Measurements from ENCODE around the gene ABHD1. TPM values are rescaled to one million over a fixed set of nuclear protein-coding genes. Genes with fewer than 3 reads are reported as not detected.

ABHD1 gene
- polyA plus RNA-seq, 5 donors = 0.61 to 2.2 (median 1.0) TPM

DNA sequence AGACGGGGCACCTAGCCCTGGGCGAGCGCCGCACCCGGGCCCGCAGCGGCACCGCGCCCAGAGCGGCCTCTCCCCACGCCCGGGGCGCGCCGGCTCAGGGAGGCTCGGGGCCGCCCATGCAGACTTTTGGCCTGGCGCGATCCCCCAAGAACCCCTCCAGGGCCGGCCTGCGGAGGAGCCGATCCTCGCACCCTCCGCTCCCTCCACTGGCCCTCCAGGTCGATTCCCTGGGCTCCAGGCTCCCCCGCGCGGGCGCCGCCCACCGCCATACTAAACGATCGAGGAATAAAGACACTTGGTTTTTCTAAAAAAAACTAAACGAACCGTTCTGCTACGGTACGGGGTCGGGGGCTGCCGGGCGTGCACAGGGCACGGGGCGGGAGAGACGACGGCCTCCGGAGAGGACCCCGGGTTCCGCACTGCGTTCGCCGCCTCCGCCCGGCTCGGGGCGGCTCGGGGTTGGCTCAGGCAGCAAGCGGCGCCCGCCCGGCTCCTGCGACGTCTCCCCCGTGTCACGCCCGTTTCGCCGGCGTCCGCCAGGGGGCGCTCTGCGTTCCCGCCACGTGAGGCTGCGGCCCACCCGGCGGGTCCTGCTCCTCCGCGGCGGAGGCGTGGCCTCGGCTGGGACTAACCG, 37.4 kb upstream of the ABHD1 start:
- DNase-seq = peak; percentile 95

DNA sequence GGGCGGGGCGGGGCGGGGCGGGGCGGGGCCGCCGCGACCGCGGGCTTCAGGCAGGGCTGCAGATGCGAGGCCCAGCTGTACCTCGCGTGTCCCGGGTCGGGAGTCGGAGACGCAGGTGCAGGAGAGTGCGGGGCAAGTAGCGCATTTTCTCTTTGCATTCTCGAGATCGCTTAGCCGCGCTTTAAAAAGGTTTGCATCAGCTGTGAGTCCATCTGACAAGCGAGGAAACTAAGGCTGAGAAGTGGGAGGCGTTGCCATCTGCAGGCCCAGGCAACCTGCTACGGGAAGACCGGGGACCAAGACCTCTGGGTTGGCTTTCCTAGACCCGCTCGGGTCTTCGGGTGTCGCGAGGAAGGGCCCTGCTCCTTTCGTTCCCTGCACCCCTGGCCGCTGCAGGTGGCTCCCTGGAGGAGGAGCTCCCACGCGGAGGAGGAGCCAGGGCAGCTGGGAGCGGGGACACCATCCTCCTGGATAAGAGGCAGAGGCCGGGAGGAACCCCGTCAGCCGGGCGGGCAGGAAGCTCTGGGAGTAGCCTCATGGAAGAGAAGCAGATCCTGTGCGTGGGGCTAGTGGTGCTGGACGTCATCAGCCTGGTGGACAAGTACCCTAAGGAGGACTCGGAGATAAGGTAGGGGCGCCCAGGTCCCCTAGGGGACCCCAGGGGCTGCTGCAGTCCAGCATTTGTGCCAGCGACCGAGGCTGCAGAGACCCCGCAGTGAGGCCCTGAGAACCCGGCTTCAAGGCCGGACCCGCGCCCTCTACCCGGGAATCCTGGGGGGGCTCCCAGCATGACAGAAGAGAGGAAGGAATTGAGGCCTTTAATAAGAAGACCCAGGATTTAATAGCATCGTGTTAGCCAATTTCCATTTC, 36.7 kb upstream of the ABHD1 start, which contains the start of gene KHK:
KHK (plus strand) TSS at position 49 of the 870 bp plus-strand sequence; CDS start at position 537, 488 bp downstream.
- DNase-seq = no peak

DNA sequence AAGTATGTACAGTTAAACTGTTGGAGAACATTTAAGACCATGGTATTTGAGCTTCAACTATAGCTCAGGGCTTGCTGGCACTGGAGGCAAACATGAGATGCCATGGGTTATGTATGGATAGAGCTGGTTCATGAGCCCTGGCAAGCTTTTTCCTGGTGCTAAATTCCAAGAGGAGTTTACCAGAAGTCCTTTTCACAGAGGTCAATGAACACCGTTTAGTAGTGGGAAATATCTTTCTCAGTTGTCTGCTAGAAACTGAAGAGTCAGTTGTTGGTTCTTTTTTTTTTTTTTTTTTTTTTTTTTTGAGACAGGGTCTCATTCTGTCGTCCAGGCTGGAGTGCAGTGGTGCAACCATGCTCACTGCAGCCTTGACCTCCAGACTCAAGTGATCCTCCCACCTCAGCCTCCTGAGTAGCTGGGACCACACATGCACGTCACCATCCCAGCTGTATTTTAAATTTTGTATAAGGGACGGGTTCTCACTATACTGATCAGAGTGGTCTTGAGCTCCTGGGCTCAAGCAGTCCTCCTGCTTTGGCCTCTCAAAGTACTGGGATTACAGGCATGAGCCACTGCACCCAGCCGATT, 35.7 kb upstream of the ABHD1 start:
- no peak for DNase-seq

DNA sequence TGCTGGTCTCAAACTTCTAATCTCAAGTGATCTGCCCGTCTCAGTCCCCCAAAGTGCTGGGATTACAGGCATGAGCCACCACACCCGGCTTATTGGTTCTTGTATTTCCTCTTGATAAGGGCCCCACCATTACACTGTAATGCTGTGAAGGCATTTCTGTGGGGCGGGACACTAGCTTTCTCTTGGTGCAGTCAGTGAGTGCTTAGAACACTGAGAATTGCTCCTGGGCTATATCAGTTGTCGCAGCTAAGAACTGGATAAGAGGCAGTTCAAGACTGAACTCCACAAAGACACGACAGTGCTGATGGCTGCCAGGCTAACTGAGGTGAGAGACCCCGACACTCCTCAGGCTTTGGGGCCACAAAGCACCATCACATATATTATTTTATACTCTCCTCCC, 35.0 kb upstream of the ABHD1 start:
- no peak for DNase-seq

DNA sequence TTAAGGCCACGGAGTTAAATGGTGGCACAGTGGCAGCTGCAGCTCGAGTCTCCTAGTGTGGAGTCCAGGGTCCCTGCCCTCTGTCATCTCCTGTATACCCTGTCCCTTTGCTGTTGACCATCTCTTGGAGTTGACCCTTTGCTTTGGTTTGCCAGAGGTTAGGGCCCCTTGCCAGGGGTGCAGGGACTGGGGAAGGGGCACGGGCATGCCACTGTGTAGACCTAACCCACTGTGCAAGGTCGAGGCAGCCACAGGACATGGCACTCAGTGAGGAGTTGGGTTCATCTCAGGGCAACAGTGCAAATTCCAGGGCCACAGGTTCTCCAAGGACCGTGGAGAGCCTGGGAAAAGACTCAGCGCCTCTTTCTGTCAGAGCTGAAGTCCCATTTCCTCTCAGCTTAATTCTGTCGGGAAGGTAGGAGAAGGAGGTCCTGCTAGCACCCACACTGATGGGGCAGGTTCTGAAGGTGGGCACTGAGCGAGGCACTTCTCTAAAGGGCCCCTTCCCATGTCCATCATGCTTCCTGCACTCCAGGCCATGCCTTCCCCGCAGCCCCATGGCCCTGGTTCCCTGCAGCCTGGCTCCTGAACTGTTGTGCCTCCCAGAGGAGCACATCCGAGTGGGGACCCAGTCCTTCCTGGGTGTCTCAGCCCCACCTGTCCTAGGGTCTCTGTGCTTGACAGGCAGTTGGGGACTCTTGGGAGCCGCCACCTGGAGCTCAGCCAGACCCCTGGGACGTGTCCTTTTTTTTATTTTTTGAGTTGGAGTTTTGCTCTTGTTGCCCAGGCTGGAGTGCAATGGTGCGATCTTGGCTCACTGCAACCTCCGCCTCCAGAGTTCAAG, 34.3 kb upstream of the ABHD1 start:
- DNase-seq = no peak

DNA sequence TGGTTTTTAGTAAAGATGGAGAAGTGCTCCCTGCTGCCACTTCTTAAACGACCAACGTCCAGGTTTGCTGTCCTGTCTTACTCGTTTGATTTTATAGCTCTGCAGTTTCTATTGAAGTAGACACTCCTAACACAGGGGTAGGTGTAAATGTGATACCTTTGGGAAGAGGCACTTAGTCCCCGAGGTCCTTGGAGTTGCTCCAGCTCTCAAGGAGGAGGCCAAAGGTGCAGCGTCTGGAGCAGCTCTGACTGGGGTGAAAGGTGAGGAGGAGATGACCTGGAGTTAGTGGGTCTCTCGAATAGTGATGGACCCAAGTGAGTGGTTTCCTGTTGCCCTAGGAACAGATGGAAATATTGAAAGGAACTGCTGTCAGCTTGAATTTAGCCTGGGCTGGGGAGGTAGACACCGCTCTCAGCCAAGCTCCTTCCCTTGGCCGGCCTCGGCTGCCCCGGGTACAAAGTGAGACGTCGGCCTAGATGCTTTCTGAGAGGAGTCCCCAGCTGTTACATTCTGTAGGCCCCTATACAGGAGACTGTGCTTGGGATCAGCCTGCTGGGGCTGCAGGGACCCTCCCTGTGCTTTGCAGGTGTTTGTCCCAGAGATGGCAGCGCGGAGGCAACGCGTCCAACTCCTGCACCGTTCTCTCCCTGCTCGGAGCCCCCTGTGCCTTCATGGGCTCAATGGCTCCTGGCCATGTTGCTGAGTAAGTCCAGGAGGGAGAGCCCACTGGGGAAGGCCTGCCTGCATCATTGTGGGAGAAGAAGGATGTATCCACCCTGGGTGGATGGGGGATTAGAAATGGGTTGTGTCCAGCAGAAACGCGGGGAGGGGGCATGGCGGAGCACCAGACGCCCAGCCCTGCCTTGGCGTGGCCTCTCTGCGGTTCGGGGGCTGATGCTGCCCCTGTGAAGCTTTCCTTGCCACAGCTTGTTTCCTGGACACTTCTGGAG, 31.6 kb upstream of the ABHD1 start:
- no peak for DNase-seq

DNA sequence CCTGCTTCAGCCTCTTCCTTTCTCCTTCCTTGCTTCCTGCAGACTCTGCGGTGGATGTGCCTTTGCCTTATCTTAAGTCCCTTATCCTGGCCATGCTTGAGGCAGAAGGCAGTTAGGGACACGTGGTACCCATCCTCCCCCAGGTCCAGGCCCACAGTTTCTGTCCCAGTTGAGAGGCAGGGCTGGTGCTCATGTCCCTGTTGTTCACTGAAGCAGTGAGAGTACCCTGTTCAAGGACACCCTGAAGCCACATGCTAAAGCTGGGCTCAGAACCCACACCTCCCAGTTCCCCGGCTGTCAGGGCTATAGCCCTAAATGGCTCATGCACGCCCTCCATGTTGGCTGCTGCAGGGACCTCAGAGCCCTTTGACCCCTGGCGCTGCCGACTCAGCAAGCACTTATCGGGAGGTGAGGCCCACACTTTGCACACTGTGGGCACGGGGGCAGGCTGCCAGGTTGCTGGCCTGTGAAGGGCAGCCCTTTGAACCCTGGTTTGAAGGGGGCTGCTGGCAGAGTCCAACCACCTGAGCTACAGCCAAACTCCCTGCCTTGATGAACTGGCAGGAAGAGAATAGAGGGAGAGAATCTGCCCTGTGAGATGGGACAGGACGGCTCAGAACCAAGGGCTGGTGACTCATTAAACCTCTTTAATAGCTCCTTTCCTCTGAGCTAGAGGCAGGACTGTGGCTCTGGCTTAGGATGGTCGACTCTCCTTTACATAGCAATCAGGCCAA, 30.8 kb upstream of the ABHD1 start:
- no peak for DNase-seq

DNA sequence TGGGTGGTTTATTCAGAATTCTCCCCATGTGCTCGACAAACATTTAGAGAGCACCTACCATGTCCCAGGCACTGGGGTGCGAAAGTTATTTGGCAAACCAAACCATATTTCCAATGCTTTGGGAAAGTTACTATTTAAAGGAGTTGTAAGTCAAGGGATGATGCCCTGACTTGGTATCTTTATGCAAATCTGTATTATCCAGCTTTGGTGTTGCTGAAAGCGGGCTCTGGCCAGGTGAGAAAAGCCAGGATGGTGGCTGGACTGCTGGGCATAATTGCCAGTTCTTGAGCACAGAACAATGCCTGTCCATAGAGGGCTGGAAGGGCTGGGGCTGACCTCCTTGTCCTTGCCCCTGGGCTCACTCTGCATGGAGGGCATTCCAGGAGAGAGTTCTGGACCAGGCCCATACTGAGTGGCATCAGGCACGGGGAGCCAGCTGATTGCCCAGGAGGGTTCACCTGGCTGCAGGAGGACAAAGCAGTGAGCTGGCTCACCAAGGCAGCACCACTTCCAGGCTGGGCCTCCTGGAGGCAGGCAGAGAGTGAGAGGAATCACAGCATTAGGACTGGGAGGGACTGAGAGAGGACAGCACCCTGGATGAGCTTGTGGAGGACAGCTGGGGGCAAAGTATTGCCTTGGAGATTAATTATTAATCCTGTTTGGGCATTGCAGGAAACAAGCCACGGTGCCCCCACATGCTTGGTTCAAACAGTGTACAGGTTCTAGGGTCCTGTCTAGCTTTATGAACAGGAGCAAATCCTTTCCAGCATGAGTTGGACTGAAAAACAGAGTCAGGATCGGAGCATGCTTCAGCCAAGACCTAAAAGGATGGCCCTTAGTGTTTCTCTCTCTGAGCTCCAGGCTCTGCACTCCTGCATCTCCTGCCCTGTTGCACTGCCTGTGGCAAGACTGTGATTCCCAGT, 29.9 kb upstream of the ABHD1 start:
- no peak for DNase-seq

DNA sequence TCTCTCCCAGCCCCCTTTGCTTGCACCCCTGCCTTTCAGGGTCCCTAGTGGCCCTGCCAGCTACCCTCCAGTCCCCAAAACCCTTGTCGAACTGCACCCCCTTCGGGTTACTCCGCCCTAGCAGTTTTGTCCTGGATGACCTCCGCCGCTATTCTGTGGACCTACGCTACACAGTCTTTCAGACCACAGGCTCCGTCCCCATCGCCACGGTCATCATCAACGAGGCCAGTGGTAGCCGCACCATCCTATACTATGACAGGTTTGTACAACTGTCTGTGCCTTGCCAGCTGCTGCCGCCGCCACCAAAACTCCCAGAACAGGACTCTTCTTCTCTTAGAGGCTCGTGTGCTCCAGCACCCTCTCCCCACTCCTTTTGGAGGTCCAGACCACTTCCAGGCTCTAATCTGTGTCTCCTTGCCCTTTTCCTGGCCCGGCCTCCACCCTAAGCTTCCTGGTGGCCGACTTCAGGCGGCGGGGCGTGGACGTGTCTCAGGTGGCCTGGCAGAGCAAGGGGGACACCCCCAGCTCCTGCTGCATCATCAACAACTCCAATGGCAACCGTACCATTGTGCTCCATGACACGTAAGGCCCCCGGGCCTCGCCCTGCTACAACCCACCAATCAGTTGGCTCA, 29.1 kb upstream of the ABHD1 start:
- no peak for DNase-seq

DNA sequence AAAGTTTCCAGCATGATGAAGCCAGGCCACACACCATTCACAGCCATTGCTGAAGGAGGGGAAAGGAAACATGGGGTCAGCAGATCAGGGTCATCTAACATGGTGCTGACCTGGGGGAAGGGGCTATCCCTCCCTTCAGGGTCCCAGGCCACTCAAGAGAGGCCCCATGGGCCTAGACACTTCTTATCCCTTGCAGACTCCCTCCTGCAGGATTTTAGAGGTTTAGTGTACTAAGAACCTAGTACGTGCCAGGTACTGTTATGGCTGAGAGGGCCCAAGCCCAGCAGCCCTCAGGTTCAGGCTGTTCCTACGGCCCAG, 28.2 kb upstream of the ABHD1 start:
- DNase-seq = no peak

DNA sequence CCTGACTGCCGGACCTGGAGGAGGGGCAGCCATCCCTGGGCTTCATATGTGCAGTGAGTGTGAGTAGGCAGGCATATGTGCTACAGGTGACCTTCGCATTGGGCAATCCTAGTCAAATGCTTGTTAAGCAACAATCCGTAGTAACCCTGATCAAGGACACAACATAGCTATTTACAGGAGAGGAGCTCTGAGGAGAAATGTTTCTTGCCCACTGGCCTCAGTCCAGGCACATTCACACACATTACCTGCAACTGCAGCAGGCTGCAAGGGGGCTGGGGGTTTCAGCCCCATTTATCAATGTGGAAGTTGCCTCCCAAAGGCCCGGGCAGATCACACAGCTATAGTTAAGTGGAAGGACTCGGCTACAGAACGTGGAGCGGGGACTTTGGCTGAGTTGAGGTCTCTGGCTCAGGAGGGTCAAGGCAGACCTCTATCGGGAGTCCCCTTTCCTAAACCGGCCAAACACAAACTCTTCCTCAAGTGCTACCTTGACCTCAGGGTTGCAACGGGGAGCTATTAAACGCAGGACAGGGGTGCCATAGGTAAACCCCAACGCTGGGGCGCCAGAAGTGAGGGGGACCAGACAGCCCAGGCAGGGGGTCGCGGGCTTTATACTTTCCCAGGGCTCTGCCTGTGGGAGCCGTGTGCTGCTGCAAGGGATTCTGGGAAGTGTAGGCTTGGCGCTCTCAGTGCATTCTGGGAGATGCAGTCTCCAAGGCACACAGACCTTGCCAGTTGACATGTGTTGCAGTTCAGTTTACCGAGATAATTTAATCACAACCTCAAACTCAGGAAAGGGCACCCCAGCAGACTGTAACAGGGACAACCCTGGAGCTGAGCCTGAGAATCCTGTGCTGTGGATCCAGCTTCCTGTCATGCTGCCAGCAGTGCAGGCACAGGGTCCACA, 27.6 kb upstream of the ABHD1 start:
- no peak for DNase-seq

DNA sequence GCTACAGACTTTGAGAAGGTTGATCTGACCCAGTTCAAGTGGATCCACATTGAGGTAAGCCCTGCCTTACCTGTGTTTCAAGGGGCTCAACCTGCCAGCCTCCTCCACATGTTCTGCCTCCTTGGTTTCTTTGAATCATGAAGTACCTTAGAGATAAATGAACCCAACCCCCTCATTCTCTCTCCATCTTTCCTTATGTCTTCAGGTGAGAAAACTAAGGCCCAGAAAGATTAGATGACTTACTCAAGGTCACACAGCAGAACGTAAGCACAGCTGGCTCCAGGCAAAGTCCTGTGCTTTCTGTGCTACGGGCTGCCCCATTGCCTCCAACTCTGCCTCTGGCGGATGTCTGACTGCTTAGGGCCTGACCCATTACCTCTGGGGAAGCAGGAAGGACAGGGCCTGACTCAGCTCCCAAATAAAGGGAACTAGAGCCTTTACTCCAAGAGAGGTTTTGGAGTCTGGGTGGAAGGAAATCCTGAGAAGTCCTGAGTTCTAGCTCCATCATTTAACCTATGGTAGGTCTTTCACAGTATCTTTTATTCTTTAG, 26.8 kb upstream of the ABHD1 start:
- DNase-seq = no peak

DNA sequence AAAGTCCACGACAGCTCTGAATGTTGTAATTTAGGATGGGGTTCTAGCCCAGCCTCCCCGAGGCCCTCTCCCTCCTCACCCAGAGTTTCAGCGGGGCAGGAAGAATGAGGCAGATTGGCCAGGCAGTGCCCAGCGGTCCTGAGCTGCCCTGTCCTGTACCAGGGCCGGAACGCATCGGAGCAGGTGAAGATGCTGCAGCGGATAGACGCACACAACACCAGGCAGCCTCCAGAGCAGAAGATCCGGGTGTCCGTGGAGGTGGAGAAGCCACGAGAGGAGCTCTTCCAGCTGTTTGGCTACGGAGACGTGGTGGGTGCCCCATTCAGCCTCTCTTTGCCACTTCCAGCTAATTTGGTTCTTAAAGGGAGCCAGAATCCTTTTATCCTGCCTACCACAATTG, 26.3 kb upstream of the ABHD1 start:
- DNase-seq = no peak

DNA sequence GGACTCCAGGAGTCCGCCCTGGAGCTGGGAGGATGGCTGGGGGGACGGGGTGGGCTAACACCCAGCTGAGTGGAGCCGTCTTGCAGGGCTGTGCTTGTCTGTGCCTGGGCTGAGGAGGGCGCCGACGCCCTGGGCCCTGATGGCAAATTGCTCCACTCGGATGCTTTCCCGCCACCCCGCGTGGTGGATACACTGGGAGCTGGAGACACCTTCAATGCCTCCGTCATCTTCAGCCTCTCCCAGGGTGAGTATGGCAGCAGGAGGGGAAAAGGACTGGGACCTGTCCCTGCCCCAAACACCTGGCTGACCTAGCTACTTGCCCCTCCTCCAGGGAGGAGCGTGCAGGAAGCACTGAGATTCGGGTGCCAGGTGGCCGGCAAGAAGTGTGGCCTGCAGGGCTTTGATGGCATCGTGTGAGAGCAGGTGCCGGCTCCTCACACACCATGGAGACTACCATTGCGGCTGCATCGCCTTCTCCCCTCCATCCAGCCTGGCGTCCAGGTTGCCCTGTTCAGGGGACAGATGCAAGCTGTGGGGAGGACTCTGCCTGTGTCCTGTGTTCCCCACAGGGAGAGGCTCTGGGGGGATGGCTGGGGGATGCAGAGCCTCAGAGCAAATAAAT, 24.2 kb upstream of the ABHD1 start:
- DNase-seq = no peak

DNA sequence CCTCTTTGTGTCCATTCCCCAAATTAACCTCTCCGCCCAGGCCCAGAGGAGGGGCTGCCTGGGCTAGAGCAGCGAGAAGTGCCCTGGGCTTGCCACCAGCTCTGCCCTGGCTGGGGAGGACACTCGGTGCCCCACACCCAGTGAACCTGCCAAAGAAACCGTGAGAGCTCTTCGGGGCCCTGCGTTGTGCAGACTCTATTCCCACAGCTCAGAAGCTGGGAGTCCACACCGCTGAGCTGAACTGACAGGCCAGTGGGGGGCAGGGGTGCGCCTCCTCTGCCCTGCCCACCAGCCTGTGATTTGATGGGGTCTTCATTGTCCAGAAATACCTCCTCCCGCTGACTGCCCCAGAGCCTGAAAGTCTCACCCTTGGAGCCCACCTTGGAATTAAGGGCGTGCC, 23.6 kb upstream of the ABHD1 start:
- DNase-seq = no peak

DNA sequence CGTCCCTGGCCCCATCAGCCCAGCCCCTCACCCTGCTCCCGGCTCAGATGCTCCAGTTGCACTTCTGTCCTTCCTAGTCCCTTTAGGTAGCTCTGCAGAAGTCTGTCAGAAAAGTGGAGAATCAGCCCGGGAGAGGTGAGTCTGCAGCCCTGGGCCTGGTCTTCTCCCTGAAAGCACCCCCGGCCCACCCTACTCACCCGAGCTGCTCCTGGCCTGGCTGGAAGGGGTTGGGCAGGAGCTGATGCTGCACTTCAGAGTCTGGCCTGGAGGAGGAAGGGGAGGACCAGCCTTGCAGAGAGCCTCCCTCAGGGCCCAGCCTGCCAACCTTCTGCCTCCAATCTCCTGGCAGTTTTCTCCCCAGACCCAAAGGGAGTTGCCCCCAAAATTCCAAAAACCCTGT, 21.3 kb upstream of the ABHD1 start:
- no peak for DNase-seq

DNA sequence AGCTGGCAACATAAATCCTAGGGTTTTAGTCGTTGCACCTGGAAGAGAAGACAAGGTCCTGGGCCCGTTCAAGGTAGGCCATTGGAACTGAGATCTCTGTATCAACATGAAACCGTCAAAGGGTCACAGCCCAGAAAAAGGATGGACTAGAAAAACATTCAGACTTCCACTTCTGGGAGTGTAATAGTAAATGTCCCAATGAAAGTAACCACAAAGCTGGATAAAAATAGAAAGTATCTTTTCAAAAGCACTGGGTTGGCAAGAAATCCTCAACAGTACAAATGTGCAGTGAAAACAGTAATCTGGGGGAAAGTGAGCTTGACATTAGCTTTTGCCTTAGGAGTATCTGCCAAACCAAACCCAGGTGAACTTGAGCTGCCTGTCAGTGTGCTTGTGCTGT, 17.6 kb upstream of the ABHD1 start:
- DNase-seq = no peak

Data from right lung (tissue), 5 donors.